ENCODE measurements around the gene FGF21. TPM values are rescaled to one million over a fixed set of nuclear protein-coding genes. Genes with fewer than 3 reads are reported as not detected.
"Not testable (repeated sequence)": the region's sequence is repeated elsewhere in the genome, so short reads cannot be mapped to it uniquely, and the experiment has no call there.

FGF21 gene
- total and polyA plus RNA-seq, 10 of the 15 experiments (the other 5 are each of a cell fraction or from before 2014, with no cell fraction given), result not detected

DNA sequence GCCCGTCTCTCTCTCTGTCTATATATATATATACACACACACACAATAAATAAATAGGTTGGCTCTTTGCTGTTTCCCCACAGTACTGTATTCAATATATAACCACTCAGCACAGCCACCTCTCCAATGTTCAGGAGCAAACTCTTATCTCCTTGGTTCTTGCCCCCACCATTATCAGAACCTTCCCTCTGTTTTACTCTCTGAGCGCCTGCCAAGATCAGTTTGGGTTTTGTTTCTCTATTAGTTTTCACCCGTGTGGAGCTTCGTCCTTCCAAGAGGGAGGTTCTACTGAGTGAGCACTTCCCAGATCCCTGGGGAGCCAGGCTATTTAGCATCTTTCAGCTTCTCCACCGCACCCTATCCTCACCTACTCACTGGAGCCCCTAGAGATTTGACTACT lies 10.5 kb downstream of the FGF21 start:
- DNase-seq (ENCODE audit: low read depth, low spot score); H3K4me1 ChIP-seq (ENCODE audit: control insufficient read depth, insufficient read depth, low read length); H3K27ac ChIP-seq (ENCODE audit: control insufficient read depth, insufficient read depth); H4K20me1 ChIP-seq (ENCODE audit: control insufficient read depth, insufficient read depth); H3K4me2 ChIP-seq (ENCODE audit: control insufficient read depth, insufficient read depth); H2AFZ ChIP-seq (ENCODE audit: control insufficient read depth, low read depth, low read length); SMC1A ChIA-PET (ENCODE audit: uncharacterized antibody, unreplicated experiment); H3K79me2 ChIP-seq (ENCODE audit: control insufficient read depth, insufficient read depth, low read length); in situ Hi-C loops (cut with MboI); H3K9ac ChIP-seq (ENCODE audit: control insufficient read depth, insufficient read depth, low read length); H3K4me3 ChIP-seq; BruUV-seq (replicated peaks); ATAC-seq; FAIRE-seq; H3K27me3 ChIP-seq (replicated peaks in 1 of 2; ENCODE audit: control insufficient read depth in 2 of 2, insufficient read depth in 2 of 2, low read length in 1 of 2); H3K9me3 ChIP-seq (replicated peaks; ENCODE audit: control insufficient read depth, insufficient read depth, low read length); CTCF ChIA-PET; intact Hi-C loops (cut with micrococcal nuclease; ENCODE audit: unreplicated experiment); H3K36me3 ChIP-seq (ENCODE audit: control insufficient read depth in 2 of 2, insufficient read depth in 2 of 2, low read length in 1 of 2): not testable (repeated sequence)
- ChIA-PET RAD21 (ENCODE audit: unreplicated experiment) (interaction anchor here (0.6 kb wide), 2 partner anchors 204 to 300 kb away, joined by 3 read pairs; no protein-coding TSS in a partner anchor), POLR2A (interaction anchor here (0.6 kb wide), 1 partner anchor 103 kb away, joined by 4 read pairs; the partner anchor contains the start of gene PLEKHA4)
- 4% methylated on average over 5 of the region's 5 CpGs for WGBS (ENCODE audit: insufficient coverage, insufficient replicate concordance, low lambda C conversion rate, missing lambda C conversion rate)

DNA sequence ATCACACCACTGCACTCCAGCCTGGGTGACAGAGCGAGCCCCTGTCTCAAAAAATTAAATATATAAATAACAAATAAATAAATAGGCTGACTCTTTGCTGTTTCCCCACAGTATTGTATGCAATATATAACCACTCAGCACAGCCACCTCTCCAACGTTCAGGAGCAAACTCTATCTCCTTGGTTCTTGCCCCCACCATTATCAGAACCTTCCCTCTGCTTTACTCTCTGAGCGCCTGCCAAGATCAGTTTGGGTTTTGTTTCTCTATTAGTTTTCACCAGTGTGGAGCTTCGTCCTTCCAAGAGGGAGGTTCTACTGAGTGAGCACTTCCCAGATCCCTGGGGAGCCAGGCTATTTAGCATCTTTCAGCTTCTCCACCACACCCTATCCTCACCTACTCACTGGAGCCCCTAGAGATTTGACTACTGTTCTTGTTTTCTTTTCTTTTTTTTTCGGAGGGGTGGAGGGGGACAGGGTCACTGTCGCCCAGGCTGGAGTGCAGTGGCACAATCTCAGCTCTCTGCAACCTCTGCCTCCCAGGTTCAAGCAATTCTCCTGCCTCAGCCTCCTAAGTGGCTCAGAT lies 12.9 kb downstream of the FGF21 start:
- H3K9me3 ChIP-seq (replicated peaks; ENCODE audit: control insufficient read depth, insufficient read depth, low read length); H3K4me3 ChIP-seq; DNase-seq (ENCODE audit: low read depth, low spot score); BruUV-seq (replicated peaks); FAIRE-seq; SMC1A ChIA-PET (ENCODE audit: uncharacterized antibody, unreplicated experiment); H2AFZ ChIP-seq (ENCODE audit: control insufficient read depth, low read depth, low read length); H4K20me1 ChIP-seq (ENCODE audit: control insufficient read depth, insufficient read depth); CTCF ChIA-PET; H3K9ac ChIP-seq (ENCODE audit: control insufficient read depth, insufficient read depth, low read length); ATAC-seq; POLR2A ChIA-PET; in situ Hi-C loops (cut with MboI); H3K4me1 ChIP-seq (ENCODE audit: control insufficient read depth, insufficient read depth, low read length); H3K36me3 ChIP-seq (ENCODE audit: control insufficient read depth in 2 of 2, insufficient read depth in 2 of 2, low read length in 1 of 2); H3K79me2 ChIP-seq (ENCODE audit: control insufficient read depth, insufficient read depth, low read length); intact Hi-C loops (cut with micrococcal nuclease; ENCODE audit: unreplicated experiment); H3K27ac ChIP-seq (ENCODE audit: control insufficient read depth, insufficient read depth); H3K27me3 ChIP-seq (replicated peaks in 1 of 2; ENCODE audit: control insufficient read depth in 2 of 2, insufficient read depth in 2 of 2, low read length in 1 of 2); H3K4me2 ChIP-seq (ENCODE audit: control insufficient read depth, insufficient read depth): not testable (repeated sequence)
- WGBS (ENCODE audit: insufficient coverage, insufficient replicate concordance, low lambda C conversion rate, missing lambda C conversion rate), result 10% methylated on average over 5 of the region's 6 CpGs
- RAD21 ChIA-PET (ENCODE audit: unreplicated experiment), result interaction anchor here (0.6 kb wide), 1 partner anchor 230 kb away, joined by 3 read pairs; no protein-coding TSS in a partner anchor

All from GM12878 (cell line).